ENCODE data around the gene PROCA1.
"Not testable (repeated sequence)": the region's sequence is repeated elsewhere in the genome, so short reads cannot be mapped to it uniquely, and the experiment has no call there.

Gene PROCA1

DNA sequence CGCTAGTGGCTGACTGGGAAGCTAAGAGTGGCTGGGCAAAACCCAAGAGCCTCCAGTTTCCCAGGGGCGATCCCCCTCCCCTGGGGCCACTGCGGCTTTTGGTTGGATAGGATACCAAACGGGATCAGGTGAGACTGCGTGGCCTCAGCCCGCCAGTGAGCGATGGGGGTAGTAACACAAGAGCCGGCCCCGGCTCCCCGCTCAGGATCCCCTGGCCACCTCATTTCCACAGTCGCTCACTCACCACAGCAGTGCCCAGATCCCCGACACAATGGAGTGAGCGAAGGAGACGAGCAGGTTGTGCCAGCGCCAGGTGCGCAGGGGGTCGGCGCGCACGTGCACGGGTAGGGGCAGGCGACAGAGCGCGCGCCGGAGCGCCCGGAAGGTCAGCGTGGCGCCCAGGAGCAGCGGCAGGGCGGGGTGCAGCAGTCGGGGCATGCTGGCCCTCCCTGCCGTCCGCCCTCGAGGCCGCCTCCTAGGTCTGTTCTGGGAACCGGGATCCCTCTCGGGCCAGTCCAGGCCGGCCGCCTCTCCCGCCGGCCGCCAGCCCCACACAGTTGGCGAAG lies 14.1 kb upstream of the PROCA1 start:
- DNase-seq (ENCODE audit: low spot score): peak; percentile 49

DNA sequence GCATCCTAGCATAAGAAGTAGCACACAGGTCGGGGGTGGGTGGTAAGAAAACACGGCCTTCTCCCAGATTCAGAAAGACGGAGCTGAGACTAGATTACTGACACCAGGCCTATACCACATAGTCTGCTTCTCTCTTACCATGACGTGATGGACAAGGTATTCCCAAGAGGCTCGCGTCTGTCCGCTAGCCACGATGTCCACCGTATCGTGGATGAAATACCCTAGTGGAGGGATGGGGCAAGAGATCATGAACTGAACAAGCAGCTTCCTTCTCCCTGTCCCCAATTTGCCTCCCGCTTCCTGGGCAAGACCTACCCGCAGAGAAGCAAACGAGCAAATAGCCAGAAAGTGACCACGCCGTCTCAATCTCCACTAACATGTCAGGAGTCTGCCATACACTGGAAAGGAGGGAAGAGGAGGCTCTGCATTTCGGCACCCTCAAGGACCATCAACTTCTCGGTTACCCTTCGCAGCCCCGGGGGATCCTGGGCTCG lies 13.5 kb upstream of the PROCA1 start:
- no peak for DNase-seq (ENCODE audit: low spot score)

DNA sequence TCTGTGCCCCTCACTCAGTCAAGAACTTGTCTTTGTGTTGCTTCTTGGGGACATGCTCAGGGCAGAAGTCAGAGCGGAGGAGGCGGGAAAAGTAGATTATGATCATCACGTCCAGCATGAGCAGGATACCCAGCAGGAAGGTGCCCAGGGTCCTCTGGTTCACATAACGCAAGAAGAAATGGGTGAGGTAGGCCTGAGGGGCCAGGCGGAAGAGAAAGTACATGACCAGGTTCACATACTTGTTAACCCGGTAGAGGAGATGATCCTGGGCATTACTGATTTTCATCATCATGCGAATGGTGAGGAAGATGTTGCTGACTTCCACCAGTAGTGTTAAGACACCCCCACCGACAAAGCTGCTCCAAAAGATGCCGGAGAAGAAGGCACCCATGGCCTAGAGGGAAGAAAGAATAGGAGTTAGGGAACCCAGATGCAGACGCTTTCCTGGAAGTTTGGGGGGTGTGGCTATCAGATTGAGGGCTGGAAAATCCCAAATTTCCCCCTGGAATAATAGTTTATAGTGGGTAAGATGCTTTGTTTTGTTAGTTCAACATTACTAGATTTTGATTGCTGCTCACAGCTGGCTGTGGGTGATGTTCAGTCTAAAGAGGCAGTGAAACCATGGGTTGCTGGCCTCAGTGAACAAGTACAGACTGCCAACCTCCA lies 12.9 kb upstream of the PROCA1 start:
- DNase-seq (ENCODE audit: low spot score): no peak

DNA sequence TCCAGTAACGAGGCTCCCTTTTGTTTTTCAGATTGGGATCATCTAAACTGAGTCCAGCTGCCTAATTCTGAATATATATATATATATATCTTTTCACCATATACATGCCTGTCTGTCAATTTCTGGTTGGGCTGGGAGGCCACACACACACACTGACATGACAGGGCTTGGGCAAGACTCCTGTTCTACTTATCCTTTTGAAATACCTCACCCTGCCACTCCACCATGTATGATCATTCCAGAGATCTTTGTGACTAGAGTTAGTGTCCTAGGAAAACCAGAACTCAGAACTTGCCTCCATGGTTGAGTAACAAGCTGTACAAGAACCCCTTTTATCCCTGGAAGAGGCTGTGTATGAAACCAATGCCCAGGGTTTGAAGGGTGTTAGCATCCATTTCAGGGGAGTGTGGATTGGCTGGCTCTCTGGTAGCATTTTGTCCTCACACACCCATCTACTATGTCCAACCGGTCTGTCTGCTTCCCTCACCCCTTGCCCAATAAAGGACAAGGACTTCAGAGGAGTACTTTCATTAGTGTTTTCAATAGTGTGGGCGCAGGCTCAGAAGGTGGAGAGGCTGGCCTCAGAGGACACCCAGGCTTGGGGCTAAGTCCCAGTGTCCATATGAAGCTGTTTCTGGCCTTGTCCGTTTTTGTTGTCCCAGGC lies 12.3 kb upstream of the PROCA1 start:
- DNase-seq (ENCODE audit: low spot score): not testable (repeated sequence)

DNA sequence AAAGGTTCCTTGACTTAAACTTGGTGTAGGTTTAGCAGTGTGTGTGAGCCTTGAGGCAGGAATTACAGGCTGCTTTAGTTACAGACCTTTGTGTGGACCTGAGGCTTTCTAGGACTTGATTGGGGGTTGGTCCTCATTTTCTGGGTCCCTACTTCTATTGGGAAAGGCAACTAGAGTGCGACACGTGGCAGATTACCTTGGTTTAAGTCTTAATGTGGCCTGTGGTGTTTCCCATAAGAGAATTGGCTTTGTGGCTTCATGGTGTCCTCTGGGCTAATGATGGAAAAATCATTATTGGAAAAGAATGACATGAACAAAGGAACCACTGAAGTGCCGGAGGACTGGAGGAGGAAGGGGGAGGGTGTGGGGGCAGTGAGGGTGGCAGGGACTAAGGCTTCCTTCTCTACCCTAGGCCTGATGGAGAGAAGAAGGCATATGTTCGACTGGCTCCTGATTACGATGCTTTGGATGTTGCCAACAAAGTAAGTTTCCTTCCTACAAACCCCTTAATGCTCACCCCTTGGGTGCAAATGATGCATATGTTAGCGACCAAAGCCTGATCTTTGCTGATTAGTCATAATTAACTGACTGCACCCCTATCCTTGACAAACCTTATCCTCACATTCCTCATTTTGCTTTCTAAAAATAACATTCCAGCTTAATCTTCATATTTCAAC lies 11.6 kb upstream of the PROCA1 start:
- no peak for DNase-seq (ENCODE audit: low spot score)

DNA sequence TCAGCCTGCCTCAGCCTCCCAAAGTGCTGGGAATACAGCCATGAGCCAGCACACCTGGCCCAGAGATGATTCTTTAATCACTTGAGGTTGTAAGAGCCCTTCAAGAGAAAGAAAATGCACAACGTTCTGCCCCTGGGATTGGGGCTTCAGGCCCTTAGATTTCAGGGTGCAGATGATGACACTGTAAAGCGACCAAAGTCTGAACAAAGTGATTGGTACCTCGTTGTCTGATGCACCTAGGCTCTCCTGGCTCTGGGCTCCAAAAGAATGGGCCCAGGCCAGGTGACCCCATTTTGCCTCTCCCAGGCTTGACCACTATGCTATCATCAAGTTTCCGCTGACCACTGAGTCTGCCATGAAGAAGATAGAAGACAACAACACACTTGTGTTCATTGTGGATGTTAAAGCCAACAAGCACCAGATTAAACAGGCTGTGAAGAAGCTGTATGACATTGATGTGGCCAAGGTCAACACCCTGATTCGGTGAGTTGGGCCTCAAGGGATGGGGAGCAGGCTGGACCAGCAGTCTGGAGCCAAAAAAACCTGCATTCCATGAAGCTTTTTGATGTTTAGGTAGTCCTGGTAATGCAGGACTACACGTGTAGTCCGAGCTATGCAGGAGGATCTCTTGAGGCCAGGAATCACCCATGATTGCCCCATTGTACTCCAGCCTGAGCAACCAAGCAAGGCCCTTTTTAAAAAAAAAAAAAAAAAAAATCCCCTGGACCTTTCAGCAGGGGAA lies 10.9 kb upstream of the PROCA1 start:
- no peak for DNase-seq (ENCODE audit: low spot score)

DNA sequence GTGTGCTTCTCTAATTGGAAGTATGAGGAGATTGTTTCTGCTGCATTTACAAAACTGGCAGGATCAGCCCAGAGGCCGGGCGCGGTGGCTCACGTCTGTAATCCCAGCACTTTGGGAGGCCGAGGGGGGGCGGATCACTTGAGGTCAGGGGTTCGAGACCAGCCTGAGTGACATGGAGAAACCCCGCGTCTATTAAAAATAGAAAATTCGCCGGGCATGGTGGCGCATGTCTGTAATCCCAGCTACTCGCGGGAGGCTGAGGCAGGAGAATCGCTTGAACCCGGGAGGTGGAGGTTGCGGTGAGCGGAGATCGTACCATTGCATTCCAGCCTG lies 9.3 kb upstream of the PROCA1 start:
- DNase-seq (ENCODE audit: low spot score): not testable (repeated sequence)

DNA sequence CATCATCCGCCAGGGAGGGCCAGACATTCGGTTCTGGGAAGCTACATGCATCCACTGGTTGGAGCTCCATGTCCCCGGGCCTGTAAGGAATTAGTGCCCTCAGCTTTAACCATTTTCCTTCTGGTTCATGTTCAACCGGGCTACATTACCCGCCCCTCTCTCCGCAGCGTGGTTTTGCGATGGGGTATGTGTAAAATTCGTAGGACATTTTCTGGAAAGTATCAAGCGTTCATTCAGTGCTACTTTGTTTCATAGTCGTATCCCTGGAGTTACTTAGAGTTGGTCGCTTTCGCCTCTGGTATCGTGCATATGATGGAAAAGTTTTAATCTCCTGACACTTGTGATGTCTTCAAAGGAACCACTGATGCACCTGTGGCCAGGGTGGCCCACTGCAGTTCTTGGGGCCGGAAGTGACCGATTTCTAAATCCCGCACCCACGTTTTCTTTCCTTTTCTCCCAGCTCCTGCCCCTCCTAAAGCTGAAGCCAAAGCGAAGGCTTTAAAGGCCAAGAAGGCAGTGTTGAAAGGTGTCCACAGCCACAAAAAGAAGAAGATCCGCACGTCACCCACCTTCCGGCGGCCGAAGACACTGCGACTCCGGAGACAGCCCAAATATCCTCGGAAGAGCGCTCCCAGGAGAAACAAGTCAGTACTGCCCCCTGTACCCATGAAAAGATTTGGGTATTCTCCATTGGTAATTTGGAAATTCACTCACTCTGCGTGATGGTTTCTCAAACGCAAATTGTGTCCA lies 8.7 kb upstream of the PROCA1 start:
- no peak for DNase-seq (ENCODE audit: low spot score)

DNA sequence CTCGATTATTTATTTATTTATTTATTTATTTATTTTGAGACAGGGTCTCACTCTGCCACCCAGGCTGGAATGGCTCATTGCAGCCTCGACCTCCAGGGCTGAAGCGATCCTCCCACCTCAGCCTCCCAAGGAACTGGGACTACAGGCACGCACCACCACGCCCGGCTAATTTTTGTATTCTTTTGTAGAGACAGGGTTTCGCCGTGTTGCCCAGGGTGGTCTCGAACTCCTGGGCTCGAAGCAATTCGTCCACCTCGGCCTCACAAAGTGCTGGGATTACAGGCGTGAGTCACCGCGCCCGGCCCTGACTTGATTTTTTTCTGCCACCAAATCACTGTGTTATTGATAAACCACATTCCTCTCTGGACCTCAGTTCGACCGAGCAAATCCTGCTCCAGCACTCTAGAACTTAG lies 7.3 kb upstream of the PROCA1 start:
- no peak for DNase-seq (ENCODE audit: low spot score)

DNA sequence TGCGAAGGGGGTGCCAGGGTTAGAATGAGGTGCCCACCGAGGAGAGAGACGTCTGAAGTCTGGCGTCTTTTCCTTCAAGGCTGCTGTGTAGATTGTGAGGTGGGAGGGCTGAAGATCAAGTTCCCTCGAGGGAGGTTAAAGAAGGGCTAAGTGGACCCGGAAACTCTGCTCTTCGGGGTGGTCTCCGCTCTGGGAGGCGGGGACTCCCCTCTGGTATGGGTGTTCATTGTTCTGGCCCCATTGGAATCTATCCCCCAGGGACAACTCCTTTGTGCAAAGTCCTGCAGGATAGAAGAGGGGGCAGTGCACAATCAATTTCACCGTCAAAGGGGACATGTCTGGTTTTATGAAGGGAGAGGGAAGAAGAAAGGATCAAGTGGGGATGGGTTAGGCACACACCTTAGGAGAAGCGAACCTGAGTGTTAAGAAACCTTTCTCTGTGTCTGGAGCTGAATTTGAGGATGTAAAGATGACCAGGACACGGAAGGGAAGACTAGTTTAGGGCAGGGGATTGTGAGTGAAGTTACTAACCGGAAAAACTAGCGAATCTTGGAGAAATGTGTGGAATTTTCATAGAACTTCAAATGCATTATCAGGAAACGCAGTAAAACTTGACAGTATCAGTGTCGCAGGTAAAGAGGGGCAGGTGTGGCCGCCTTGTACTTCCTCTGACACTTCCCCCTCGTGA lies 6.8 kb upstream of the PROCA1 start:
- no peak for DNase-seq (ENCODE audit: low spot score)

DNA sequence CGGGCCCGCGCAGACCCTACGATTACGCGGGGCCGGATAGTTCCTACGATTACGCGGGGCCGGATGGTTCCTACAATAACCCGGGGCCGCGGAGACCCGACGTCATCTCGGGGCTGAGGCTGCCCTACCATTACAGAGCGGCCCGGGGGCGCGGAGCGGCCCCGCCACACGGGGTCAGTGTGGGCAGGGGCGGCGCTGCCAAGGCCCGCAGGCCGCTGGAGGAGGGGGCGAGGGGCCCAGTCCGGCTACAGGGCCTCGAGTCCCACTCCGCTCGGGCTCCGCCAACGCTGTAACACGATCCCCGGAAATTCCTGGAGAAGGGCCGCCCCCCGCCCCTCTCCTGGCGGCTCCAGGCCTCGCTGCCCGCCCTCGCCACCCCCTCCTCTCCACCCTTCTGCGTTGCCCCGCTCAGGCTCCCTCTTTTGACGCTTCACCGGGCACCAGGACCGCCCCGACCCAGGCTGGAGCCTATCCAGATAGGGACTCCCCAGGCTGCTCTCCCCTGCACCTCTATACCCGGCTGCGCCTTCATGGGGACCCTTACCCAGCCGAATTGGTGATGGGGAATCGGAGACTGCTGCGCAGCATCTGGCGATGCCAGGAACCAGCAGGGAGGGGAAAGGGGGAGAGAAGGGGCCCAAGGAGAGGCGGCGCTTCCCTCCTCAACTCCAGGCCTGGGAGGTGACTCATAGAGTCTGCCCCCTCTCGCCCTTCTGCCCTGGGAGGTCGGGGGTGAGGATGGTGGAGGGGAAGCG lies 6.1 kb upstream of the PROCA1 start, which contains the start of gene RAB34:
Gene RAB34 (minus strand): TSS at position 291 of the 755 bp plus-strand sequence. CDS start 602 bp downstream, outside the sequence.
- DNase-seq (ENCODE audit: low spot score): no peak

DNA sequence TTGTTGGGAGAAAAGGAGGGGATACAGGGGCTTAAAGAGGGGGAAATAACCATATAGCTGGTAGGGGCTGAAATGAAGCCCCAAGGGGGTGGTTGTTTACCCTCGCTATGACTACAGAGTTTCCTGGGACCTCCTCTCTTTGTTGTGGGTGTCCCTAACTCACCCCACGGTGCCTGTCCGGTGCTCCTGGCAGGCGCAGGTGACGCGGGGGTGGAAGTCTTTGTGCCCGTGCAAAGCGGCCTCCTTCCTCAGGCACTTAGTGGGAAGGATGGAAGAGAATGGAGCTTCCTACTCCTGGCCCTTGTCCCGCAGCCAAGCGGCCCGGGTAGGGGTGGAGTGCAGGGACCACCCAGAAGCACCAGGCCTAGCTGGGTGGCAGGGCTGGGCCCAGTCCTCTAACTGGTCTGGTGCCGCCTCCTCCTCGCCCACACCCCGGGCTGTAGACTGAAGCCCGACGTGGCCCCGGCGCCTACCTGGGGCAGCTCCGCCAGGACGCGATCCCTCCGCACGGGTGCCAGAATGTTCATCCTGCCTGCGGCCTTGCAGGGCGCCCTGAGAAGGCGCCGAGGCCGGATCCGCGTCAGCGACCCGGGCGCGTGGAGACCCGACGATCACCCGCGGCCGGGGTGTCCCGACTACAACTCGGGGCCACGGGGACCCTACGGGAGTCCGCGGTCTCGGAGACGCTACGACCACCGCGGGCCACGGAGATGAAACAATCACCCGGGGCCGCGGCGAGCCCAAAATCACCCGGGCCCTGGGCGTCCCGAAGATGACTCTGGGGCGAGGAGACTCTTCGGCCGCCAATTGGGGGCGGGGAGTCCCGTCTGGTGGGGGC lies 5.3 kb upstream of the PROCA1 start:
- DNase-seq (ENCODE audit: low spot score): no peak

DNA sequence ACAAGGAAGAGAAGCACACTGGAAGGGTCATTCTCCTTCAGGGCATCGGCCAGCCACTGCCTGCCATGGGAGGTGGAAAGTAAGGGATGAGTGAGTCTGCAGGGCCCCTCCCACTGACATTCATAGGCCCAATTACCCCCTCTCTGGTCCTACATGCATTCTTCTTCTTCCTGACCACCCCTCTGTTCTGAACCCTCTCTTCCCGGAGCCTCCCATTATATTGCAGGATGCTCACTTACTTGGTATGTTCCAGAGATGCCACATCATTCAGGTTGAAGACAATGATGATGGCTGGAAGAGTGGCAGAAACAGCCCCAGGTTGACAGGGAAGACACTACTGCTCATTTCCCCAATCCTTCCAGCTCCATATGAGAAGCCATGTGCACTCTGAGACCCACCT lies 3.5 kb upstream of the PROCA1 start:
- DNase-seq (ENCODE audit: low spot score): no peak

DNA sequence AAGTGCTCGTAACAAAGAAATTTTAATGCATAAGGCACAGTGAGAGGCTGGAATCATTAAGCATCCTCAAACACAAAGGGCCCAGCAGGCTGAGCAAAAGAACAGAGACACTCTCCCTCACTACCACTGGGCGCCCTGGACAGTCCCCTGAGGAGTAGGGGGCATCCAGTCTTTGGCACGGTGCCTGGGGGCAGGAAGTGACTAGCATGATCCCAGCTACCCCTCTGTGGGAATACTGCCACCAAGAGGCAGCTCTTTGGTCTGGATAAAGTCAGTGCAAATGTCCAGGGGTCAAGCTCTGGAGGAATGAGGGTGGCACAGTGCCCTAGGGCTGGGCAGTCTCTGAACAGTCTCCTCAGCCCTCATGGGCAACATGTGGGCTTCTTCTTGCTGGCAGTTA lies 2.6 kb upstream of the PROCA1 start:
- no peak for DNase-seq (ENCODE audit: low spot score)

DNA sequence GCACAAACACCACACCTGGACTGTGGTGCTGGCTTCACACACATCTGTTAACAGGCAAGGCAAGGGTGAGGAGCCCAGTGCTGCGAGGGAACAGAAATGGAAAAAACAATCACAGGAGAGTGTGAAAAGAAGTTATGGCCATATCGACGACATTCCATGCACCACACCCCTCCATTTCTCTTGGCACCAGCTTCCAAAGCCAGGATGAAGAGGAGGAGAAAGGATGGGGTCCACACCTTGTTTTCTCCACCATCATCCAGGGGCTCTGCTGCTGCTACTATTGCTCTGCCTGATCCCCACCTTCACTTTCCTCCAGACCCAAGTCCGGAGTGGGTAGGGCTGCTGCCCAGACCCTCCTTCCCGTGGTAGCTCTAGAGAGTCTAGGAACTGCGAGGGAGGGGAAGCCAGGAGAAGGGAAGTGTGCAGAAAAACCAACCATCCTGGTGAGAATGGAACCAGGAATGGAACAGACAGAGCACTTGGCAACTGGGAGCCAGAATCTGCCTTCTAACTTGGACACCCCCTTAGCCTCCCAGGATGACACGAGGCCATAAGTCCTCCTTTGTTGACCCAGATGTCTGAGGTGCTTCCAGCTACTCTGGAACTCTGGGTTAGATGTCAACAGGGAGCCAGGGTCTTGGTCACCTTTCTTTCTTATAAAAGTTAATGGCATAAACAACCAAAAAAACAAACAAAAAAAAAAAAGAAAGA lies 1.2 kb upstream of the PROCA1 start:
- DNase-seq (ENCODE audit: low spot score): no peak

DNA sequence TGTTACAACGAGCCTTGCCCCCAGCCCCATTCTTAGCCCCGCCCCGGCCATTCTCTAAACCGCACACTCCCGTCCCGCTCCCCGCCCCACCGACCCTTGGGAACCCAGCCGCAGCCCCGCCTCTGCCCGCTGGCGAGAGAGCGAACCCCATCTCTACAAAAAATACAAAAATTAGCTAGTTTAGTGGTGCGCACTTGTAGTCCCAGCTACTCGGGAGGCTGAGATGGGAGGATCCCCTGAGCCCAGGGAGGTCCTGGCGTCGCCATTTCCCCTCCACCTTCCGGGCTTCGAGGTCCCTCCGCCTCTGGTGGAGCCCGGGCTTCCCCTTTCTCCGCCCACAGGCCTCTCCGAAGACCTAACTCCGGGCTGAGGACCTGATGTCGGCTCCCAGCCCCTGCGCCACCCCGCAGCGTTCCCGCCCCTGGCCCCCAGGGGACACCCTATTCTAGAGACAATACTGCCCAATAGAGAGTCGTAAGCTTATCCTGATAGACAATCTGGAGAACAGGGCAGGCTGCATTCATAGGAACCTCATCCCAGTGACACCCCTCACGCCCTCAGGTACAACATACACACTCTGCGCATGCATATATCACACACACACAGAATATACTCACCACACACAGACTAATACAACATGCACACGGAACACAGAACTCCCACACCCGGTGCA lies 480 bp upstream of the PROCA1 start:
- DNase-seq (ENCODE audit: low spot score): no peak

DNA sequence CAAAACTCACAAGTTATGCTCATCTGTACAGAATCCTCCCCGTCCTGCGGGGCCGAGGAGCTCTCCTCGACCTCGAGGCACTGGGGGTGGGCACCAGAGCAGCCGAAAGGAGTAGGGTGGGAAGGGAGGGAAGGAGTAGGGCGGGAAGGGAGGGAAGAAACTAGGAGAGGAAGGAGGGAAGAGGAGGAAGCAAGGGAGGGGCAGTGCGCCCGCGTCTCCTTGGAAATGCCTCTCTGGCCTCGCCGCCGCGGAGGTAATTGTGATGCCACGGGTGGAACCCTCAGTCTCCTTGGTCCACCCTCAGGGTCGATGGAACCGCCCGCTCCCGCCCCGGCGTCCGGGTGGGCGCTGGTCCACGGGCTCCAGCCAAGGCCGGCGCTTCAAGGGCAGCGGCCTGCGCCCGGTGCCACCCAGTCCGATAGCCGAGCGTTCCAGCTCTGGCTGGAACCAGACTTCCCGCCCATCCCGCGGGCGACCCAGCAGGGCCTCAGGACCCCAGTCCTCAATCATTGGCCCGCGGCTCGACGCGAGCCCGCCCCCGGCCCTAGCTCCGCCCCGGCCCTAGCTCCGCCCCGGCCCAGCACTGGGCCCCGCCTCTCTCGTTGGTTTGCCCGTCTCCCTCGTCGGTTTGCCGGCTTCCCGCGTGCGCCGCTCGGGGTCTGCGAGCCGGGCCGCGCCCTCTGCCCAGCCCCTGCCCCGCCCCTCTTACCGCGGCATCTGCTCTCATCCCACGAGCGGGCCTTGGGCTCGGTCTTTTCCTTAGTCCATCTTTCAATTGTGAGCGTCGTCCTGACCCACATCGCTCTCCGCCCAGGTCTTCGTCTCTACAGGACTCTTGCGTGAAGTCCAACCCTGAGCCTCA lies 596 bp downstream of the PROCA1 start:
- DNase-seq (ENCODE audit: low spot score): peak; percentile 70
